ENCODE results near the gene TAPBPL.

- no peak for TF ChIP-seq TAF1 (IDR thresholded peaks at IDR 0.05; ENCODE audit: borderline replicate concordance, insufficient read depth, low read length)
- TF ChIP-seq, protein P1, sequence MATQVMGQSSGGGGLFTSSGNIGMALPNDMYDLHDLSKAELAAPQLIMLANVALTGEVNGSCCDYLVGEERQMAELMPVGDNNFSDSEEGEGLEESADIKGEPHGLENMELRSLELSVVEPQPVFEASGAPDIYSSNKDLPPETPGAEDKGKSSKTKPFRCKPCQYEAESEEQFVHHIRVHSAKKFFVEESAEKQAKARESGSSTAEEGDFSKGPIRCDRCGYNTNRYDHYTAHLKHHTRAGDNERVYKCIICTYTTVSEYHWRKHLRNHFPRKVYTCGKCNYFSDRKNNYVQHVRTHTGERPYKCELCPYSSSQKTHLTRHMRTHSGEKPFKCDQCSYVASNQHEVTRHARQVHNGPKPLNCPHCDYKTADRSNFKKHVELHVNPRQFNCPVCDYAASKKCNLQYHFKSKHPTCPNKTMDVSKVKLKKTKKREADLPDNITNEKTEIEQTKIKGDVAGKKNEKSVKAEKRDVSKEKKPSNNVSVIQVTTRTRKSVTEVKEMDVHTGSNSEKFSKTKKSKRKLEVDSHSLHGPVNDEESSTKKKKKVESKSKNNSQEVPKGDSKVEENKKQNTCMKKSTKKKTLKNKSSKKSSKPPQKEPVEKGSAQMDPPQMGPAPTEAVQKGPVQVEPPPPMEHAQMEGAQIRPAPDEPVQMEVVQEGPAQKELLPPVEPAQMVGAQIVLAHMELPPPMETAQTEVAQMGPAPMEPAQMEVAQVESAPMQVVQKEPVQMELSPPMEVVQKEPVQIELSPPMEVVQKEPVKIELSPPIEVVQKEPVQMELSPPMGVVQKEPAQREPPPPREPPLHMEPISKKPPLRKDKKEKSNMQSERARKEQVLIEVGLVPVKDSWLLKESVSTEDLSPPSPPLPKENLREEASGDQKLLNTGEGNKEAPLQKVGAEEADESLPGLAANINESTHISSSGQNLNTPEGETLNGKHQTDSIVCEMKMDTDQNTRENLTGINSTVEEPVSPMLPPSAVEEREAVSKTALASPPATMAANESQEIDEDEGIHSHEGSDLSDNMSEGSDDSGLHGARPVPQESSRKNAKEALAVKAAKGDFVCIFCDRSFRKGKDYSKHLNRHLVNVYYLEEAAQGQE (IDR thresholded peaks at IDR 0.05; ENCODE audit: insufficient read depth in 1 of 2, low read depth in 2 of 2, low read length in 2 of 2): no peak
- TF ChIP-seq POLR2AphosphoS5 (IDR thresholded peaks at IDR 0.05; ENCODE audit: low read depth, low read length): no peak
- no peak for TF ChIP-seq SIN3A (IDR thresholded peaks at IDR 0.05; ENCODE audit: borderline replicate concordance, insufficient read depth, low read length)
- no peak for TF ChIP-seq FOXP2 (optimal IDR thresholded peaks at IDR 0.05; ENCODE audit: borderline replicate concordance, extremely low read depth, extremely low read length, insufficient read depth)
Observed at GRCh38 chr12:6500466-6500865, 48.6 kb downstream of the TAPBPL start.
